Measurements from ENCODE around the gene HLF.

HLF gene

DNA sequence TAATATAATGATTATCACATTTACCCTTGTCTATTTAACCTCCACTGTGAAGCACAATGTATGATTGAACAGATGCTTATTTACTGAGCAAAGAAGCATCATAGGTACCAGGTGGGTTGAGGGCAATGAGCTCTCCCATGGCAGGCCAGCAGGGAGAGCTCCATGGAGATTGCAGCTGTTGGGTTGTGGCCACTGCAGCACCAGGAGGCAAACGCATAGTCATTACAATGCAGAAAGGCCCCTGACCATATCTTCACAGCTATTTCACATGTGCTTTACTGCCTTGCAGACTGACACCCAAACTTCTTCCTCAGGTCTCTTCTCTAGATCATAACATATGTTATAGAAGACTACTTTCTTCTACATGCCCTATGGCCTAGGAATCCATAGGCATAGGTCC, 81.9 kb downstream of the HLF start:
- Histone ChIP-seq H3K27me3 (ENCODE audit: insufficient read depth, low read depth, severe bottlenecking) (no peaks in the 10 kb centered on the region), H3K9me3 (ENCODE audit: severe bottlenecking) (no peaks in the 10 kb centered on the region), H3K4me3 (ENCODE audit: low read depth, low read length) (no peak overlapping the region), H3K36me3 (no peaks in the 10 kb centered on the region), H3K27ac (no peak overlapping the region)
- DNase-seq: no peak
- TF ChIP-seq, protein P1, sequence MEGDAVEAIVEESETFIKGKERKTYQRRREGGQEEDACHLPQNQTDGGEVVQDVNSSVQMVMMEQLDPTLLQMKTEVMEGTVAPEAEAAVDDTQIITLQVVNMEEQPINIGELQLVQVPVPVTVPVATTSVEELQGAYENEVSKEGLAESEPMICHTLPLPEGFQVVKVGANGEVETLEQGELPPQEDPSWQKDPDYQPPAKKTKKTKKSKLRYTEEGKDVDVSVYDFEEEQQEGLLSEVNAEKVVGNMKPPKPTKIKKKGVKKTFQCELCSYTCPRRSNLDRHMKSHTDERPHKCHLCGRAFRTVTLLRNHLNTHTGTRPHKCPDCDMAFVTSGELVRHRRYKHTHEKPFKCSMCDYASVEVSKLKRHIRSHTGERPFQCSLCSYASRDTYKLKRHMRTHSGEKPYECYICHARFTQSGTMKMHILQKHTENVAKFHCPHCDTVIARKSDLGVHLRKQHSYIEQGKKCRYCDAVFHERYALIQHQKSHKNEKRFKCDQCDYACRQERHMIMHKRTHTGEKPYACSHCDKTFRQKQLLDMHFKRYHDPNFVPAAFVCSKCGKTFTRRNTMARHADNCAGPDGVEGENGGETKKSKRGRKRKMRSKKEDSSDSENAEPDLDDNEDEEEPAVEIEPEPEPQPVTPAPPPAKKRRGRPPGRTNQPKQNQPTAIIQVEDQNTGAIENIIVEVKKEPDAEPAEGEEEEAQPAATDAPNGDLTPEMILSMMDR (IDR thresholded peaks at IDR 0.05; ENCODE audit: low read depth, low read length): no peak

DNA sequence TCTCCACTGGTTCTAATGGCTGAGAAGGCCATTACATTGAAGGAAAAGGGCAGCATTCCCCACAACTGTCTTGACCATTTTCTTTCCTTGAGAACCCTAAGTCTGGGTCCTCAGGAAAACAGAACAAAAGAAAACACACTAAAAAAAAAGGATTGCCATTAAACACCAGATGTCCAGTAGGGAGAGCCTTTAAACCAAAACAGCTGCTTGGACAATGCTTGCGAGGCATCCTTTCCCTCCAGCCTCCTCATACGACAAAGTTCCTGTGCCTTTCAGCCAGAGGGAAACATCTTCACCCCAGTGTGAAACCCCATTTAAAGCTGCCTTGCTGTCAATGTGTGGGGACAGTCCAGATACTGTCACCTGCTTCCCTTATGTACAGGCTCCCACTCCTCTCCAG, 82.6 kb downstream of the HLF start:
- Histone ChIP-seq H3K36me3 (no peaks in the 10 kb centered on the region), H3K4me3 (ENCODE audit: low read depth, low read length) (no peak overlapping the region), H3K9me3 (ENCODE audit: severe bottlenecking) (no peaks in the 10 kb centered on the region), H3K27ac (no peak overlapping the region), H3K27me3 (ENCODE audit: insufficient read depth, low read depth, severe bottlenecking) (no peaks in the 10 kb centered on the region)
- DNase-seq: no peak
- TF ChIP-seq, protein P1 (IDR thresholded peaks at IDR 0.05; ENCODE audit: low read depth, low read length): no peak

DNA sequence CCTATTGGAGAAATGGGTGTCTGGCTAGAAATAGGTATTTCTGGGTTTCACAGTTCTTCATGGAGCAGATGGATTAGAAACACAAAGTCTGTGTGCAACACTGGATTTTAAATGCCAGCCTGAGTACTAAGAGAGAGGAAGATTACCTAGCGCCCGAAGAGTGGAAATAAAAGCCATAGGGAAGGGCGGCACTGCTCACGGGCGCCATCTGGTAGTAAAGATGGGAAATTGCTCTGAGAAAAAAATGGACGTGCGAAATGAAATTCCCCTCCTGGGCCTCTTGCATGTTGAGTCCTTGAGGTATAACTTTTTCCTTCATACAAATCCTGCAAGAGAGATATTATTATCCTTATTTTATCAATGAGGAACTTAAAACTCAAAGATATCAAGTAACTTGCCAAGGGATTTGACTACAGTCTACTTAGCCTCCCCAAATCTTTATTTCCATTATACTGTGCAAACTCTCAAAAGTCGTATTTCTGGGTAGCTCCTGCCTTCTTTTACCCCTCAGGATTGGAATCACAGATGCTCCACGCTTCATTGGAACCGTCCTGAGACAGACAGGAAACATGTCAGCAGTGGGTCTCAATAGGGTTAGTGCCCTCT, 84.1 kb downstream of the HLF start:
- DNase-seq: peak; percentile 61

DNA sequence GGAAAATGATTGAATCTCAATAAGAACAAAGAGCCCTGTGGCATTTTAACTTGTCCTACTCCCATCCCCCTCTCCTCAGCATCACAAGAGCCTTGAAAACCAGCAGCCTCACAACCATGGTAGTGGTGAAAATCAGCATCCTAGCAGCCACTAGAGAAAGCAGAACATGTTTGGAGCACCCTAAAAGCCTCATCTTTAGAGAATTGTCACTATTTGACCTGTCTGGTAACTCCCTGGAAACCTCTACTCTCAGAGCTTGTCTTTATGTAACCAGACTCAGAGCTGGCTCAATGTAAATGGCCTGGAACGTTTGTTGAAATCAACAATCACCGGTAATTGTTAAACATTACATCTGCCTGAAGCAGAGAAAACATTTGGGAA, 86.1 kb downstream of the HLF start:
- Histone ChIP-seq H3K9me3 (ENCODE audit: severe bottlenecking) (no peaks in the 10 kb centered on the region), H3K27ac (no peak overlapping the region), H3K27me3 (ENCODE audit: insufficient read depth, low read depth, severe bottlenecking) (no peaks in the 10 kb centered on the region), H3K4me3 (ENCODE audit: low read depth, low read length) (no peak overlapping the region), H3K36me3 (no peaks in the 10 kb centered on the region)
- TF ChIP-seq, protein P1 (IDR thresholded peaks at IDR 0.05; ENCODE audit: low read depth, low read length): no peak
- DNase-seq: no peak

More for the DNA sequence above, 84.1 kb downstream of the HLF start:
- Histone ChIP-seq H3K27me3 (ENCODE audit: insufficient read depth, low read depth, severe bottlenecking) (no peaks in the 10 kb centered on the region), H3K9me3 (ENCODE audit: severe bottlenecking) (no peaks in the 10 kb centered on the region), H3K27ac (no peak overlapping the region), H3K36me3 (no peaks in the 10 kb centered on the region), H3K4me3 (ENCODE audit: low read depth, low read length) (no peak overlapping the region)
- TF ChIP-seq, protein P1 (IDR thresholded peaks at IDR 0.05; ENCODE audit: low read depth, low read length): peak; percentile 82

DNA sequence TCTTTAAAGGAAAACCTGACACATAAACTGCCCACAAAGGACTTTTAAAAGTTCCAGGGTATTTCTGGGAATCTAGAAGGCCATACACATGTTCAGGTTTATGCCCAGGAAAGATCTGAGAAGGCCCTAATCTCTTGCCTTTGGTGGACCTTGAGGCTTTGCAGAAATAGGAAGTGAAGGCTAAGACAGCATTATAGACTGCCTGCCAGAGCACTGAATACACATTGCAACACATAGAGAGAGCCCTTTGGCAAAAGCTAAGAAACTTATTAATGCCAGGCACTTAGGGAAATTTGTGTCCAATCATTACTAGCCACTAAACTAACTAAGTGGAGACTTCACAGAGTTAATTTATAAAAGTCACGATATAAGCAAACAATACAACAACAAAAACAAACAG, 86.5 kb downstream of the HLF start:
- no peaks in the 10 kb centered on the region for H3K36me3 ChIP-seq
- H3K27me3 ChIP-seq (ENCODE audit: insufficient read depth, low read depth, severe bottlenecking): no peaks in the 10 kb centered on the region
- DNase-seq: no peak
- no peaks in the 10 kb centered on the region for H3K9me3 ChIP-seq (ENCODE audit: severe bottlenecking)
- H3K4me3 ChIP-seq (ENCODE audit: low read depth, low read length): no peak overlapping the region
- TF ChIP-seq, protein P1 (IDR thresholded peaks at IDR 0.05; ENCODE audit: low read depth, low read length): no peak
- no peak overlapping the region for H3K27ac ChIP-seq

DNA sequence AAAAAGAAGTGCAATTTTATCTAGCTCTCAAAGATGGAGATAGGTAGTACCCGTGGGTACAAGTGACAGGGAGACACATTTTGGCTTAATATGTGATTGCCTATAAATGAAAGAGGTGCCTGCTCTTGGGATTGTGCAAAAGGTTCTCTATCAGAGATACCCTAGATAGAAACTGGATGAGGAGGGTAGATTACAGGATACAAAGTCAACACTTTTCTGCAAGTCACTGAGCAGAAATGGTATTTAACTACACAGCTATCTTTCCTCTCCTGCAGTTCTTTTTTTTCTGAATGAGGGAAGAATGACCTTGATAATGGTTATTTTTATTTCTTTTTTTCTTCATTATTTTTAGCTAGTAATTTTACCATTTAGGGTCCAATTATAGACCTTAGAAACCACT, 89.2 kb downstream of the HLF start:
- H3K4me3 ChIP-seq (ENCODE audit: low read depth, low read length): no peak overlapping the region
- no peaks in the 10 kb centered on the region for H3K27me3 ChIP-seq (ENCODE audit: insufficient read depth, low read depth, severe bottlenecking)
- DNase-seq: no peak

More for the DNA sequence above, 89.2 kb downstream of the HLF start:
- H3K27ac ChIP-seq: no peak overlapping the region
- TF ChIP-seq, protein P1 (IDR thresholded peaks at IDR 0.05; ENCODE audit: low read depth, low read length): no peak
- H3K9me3 ChIP-seq (ENCODE audit: severe bottlenecking): no peaks in the 10 kb centered on the region
- H3K36me3 ChIP-seq: no peaks in the 10 kb centered on the region
